Stimulated activated CD4-positive, alpha-beta T cell treated with anti-CD3 and anti-CD28 coated beads, Interleukin-1b, Interleukin-23, amount 100 ng/mL, for 24 hours (primary cell): ENCODE measurements around the gene MASP1.

Experiments used
- DNase-seq, 4 experiments: peaks; one replicate each; pipeline ENCODE4 v3.0.0-alpha.2; 2020; ENCODE audit warnings: low read depth in 4 of 4, low spot score in 1 of 4

Gene MASP1

GRCh38 chr3:187186801-187187421, 104.6 kb downstream of the MASP1 start:
- no peak for DNase-seq

DNA sequence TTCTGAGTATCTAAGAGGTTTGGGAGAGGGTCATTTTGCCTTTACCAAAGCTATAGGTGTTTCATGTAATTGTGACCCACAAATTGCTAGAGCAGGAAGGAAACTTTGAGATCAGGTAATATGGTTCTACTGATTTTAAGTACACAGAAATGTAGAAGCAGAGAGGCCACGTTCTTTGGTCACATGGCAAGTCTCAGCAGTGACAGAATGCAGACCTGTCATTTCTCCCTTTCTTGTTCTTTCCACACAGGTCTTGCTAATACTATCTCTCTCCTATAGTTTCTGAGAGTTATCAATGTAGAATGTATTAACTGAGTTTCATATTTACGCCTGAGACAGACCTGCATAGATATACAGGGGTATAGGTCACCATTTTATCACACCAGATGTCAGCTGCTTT, 105.2 kb downstream of the MASP1 start:
- DNase-seq: no peak

GRCh38 chr3:187185759-187186158, 105.8 kb downstream of the MASP1 start:
- no peak for DNase-seq
